ENCODE results near the gene FSHR.

DNA sequence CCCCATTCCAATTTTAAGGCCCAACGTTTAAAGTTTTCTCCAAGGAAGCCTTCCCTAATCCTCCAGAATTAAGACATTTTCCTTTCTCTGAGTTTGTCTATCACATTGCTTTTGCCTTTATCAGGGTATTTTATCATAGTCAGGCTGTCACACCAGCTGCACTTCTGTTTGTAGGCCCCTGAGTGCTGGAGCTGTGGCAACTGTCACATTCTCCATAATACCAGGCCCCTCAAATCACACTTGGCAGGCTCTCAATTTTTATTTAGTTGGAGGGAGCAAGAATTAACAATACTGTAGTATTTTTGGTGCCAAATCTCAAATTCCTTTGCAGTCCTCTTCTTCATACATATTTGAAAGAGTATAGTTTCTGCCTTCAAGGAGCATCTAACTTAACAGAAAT is 122.2 kb downstream of the FSHR start:
- TF ChIP-seq POLR2A (IDR thresholded peaks at IDR 0.05), result no peak
- TF ChIP-seq, protein P1, sequence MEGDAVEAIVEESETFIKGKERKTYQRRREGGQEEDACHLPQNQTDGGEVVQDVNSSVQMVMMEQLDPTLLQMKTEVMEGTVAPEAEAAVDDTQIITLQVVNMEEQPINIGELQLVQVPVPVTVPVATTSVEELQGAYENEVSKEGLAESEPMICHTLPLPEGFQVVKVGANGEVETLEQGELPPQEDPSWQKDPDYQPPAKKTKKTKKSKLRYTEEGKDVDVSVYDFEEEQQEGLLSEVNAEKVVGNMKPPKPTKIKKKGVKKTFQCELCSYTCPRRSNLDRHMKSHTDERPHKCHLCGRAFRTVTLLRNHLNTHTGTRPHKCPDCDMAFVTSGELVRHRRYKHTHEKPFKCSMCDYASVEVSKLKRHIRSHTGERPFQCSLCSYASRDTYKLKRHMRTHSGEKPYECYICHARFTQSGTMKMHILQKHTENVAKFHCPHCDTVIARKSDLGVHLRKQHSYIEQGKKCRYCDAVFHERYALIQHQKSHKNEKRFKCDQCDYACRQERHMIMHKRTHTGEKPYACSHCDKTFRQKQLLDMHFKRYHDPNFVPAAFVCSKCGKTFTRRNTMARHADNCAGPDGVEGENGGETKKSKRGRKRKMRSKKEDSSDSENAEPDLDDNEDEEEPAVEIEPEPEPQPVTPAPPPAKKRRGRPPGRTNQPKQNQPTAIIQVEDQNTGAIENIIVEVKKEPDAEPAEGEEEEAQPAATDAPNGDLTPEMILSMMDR (IDR thresholded peaks at IDR 0.05), result no peak

All from sigmoid colon (tissue), 3 donors.